Endodermal cell (in vitro differentiated cells): ENCODE data around the gene ADAMTS17. TPM values are rescaled to one million over a fixed set of nuclear protein-coding genes. Genes with fewer than 3 reads are reported as not detected.

Source experiments
- DNase-seq: peaks from one replicate; pipeline ENCODE4 v3.0.0-alpha.2; 2017
- H3K27ac ChIP-seq: 2 replicates; pipeline ENCODE4 v1.5.1; 2013; ENCODE audit warnings: mild to moderate bottlenecking, low read depth, low read length, moderate library complexity
- H3K27me3 ChIP-seq: 2 replicates; pipeline ENCODE4 v1.6.1; 2013; ENCODE audit warnings: mild to moderate bottlenecking, low read length, moderate library complexity; ENCODE audit not compliant: insufficient read depth, control insufficient read depth, poor library complexity, severe bottlenecking
- H3K36me3 ChIP-seq: 2 replicates; pipeline ENCODE4 v1.7.0; 2013; ENCODE audit warnings: mild to moderate bottlenecking, low read length, moderate library complexity; ENCODE audit not compliant: control insufficient read depth, insufficient read depth
- H3K4me1 ChIP-seq: one replicate; pipeline ENCODE4 v1.7.0; 2013; ENCODE audit warnings: low read length; ENCODE audit not compliant: control insufficient read depth, insufficient read depth
- H3K4me3 ChIP-seq: 2 replicates; pipeline ENCODE4 v1.5.1; 2013; ENCODE audit warnings: mild to moderate bottlenecking, low read length, moderate library complexity
- H3K9ac ChIP-seq: 2 replicates; pipeline ENCODE4 v1.6.1; 2013; ENCODE audit warnings: mild to moderate bottlenecking, low read length, moderate library complexity; ENCODE audit not compliant: poor library complexity, severe bottlenecking; ENCODE audit errors: extremely low read depth
- H3K9me3 ChIP-seq: 2 replicates; pipeline ENCODE4 v1.6.1; 2013; ENCODE audit warnings: mild to moderate bottlenecking, low read length, moderate library complexity; ENCODE audit not compliant: control insufficient read depth
- H3K27ac Mint-ChIP-seq: 2 replicates; pipeline ENCODE4 v1.8.0; 2020; ENCODE audit warnings: mixed read lengths
- H3K27me3 Mint-ChIP-seq: 2 replicates; pipeline ENCODE4 v1.8.0; 2021; ENCODE audit warnings: mild to moderate bottlenecking, mixed read lengths; ENCODE audit not compliant: insufficient read depth
- H3K36me3 Mint-ChIP-seq: 2 replicates; pipeline ENCODE4 v1.8.0; 2020; ENCODE audit warnings: low read depth, mixed read lengths
- H3K4me1 Mint-ChIP-seq: 2 replicates; pipeline ENCODE4 v1.8.0; 2020; ENCODE audit warnings: mixed read lengths
- H3K4me3 Mint-ChIP-seq: 2 replicates; pipeline ENCODE4 v1.8.0; 2020; ENCODE audit warnings: mild to moderate bottlenecking, moderate library complexity, mixed read lengths
- H3K9me3 Mint-ChIP-seq: 2 replicates; pipeline ENCODE4 v1.8.0; 2020; ENCODE audit warnings: mild to moderate bottlenecking, mixed read lengths
- WGBS, 2 experiments: methylation state at CpG; one replicate each; pipeline versions ENCODE4 v1.1.5 to v1.1.7; 2013; ENCODE audit warnings: missing lambda C conversion rate in 2 of 2, mixed read lengths in 1 of 2; ENCODE audit not compliant: insufficient coverage in 1 of 2, insufficient read length in 1 of 2; 5-methylcytosine and 5-hydroxymethylcytosine counted together
- total RNA-seq, 2 donors: library from RNA; stranded (reverse); fragmentation: NEBNext Ultra II Directional in 1 of 2; extraction: Animal tissue kit (Norgen Biotek cat#: 25700) in 1 of 2; gene quantifications; 2 replicates in 1 of 2; 3 replicates in 1 of 2; pipeline ENCODE4 v1.2.1, GENCODE V29; 2021
- TF ChIP-seq, protein P1 (sequence below): fragments of 200-600 bp; sonication (generic); conservative IDR thresholded peaks from 2 replicates; pipeline ENCODE4 v1.5.0; 2021; ENCODE audit warnings: antibody characterized with exemption, mild to moderate bottlenecking

The ADAMTS17 gene
- total RNA-seq, 2 donors from 2014 or later, result 0.82 to 2.3 TPM

DNA sequence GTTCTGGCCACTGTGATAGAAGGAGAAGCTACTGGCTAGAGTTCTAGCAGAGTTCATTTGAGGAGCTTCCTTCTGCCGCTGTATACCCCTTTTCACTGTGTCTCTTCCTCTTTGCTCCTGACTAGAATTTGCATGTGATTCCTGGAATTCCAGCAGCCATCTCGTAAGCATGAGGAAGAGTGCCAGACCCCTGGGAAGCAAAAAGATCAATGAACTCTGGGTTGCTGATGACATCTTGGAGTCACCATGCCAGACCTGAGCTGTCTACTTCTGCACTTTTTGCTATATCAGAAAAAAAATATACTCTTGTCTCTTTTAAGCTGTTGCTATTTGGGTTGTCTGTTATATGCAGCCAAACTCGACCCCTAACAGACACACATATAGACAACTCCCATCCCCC lies 3.7 kb upstream of the ADAMTS17 start:
- Mint-ChIP-seq H3K27ac (no peak overlapping the region), H3K4me1 (peaks cover 1% of the 10 kb centered on the region), H3K27me3 (peaks cover 74% of the 10 kb centered on the region), H3K4me3 (no peak overlapping the region), H3K9me3 (no peaks in the 10 kb centered on the region), H3K36me3 (no peaks in the 10 kb centered on the region)
- Histone ChIP-seq H3K4me1 (peaks cover 3% of the 10 kb centered on the region), H3K9me3 (no peaks in the 10 kb centered on the region), H3K9ac (no peak overlapping the region), H3K36me3 (no peaks in the 10 kb centered on the region), H3K27ac (no peak overlapping the region), H3K4me3 (no peak overlapping the region), H3K27me3 (peaks cover 51% of the 10 kb centered on the region)
- TF ChIP-seq, protein P1, sequence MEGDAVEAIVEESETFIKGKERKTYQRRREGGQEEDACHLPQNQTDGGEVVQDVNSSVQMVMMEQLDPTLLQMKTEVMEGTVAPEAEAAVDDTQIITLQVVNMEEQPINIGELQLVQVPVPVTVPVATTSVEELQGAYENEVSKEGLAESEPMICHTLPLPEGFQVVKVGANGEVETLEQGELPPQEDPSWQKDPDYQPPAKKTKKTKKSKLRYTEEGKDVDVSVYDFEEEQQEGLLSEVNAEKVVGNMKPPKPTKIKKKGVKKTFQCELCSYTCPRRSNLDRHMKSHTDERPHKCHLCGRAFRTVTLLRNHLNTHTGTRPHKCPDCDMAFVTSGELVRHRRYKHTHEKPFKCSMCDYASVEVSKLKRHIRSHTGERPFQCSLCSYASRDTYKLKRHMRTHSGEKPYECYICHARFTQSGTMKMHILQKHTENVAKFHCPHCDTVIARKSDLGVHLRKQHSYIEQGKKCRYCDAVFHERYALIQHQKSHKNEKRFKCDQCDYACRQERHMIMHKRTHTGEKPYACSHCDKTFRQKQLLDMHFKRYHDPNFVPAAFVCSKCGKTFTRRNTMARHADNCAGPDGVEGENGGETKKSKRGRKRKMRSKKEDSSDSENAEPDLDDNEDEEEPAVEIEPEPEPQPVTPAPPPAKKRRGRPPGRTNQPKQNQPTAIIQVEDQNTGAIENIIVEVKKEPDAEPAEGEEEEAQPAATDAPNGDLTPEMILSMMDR, result no peak
- WGBS, 2 experiments, result 58 to 76% methylated on average over 1 to 3 of the region's 3 CpGs
- DNase-seq, result no peak

DNA sequence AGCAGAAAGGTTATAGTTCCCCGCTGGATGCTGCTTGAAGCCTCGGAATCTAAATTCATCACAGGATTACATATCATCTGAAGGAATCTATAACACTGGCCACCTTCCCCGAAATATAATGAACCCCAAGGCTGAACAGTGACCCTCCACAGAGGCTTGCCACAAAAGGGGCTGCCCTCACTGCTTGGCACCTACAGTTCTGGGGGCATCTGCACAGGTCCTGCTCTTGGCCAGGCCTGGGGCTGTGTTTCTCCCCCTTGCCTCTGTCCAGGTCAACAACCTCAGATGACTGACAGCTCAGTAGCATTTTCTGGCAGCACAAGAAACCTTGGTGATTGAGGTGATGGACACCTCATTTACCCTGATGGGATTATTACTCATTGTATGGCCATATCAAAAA lies 1.5 kb upstream of the ADAMTS17 start:
- Mint-ChIP-seq H3K9me3 (no peaks in the 10 kb centered on the region), H3K4me3 (no peak overlapping the region), H3K4me1 (peaks cover 13% of the 10 kb centered on the region), H3K27ac (no peak overlapping the region), H3K36me3 (no peaks in the 10 kb centered on the region), H3K27me3 (peaks cover 81% of the 10 kb centered on the region)
- TF ChIP-seq, protein P1, result no peak
- H3K36me3 ChIP-seq, result no peaks in the 10 kb centered on the region
- no peaks in the 10 kb centered on the region for H3K9me3 ChIP-seq
- peaks cover 60% of the 10 kb centered on the region for H3K27me3 ChIP-seq
- H3K4me3 ChIP-seq, result no peak overlapping the region
- no peak for DNase-seq
- 90 to 93% methylated on average over 2 to 3 of the region's 3 CpGs for WGBS, 2 experiments
- H3K9ac ChIP-seq, result no peak overlapping the region
- peaks cover 5% of the 10 kb centered on the region for H3K4me1 ChIP-seq
- no peak overlapping the region for H3K27ac ChIP-seq

DNA sequence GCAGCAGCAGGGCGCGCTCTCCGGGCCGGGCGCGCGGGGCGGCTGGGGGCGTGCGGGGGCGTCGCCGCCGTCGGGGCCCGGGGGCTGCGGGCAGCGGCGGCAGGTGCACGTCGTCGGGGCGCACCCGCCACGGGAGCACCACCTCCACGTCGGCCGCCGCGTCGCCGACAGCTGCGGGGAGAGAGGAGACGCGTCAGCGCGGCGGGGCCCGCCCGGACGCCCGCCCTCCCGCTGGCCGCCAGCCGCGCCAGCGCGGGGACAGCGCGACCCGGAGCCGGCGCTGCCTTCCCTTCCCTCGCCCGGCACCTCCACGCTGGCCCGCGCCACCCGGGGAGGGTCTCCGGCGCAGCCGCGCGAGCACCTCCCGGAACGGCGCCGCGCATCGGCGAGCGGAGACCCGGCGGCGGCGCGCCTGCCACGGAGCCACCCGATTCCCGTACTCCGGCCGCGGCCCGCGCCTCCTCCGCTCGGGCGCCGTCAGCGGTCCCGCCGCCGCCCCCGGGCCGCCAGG lies 481 bp downstream of the ADAMTS17 start:
- peak; percentile 54 for DNase-seq
- Histone ChIP-seq H3K27me3 (peaks cover 64% of the 10 kb centered on the region), H3K36me3 (no peaks in the 10 kb centered on the region), H3K9ac (no peak overlapping the region), H3K4me1 (peaks cover 5% of the 10 kb centered on the region), H3K27ac (no peak overlapping the region), H3K9me3 (no peaks in the 10 kb centered on the region), H3K4me3 (peak overlapping the region; percentile 69)
- Mint-ChIP-seq H3K9me3 (no peaks in the 10 kb centered on the region), H3K4me1 (peaks cover 13% of the 10 kb centered on the region), H3K27ac (no peak overlapping the region), H3K27me3 (peaks cover 75% of the 10 kb centered on the region), H3K4me3 (peak overlapping the region; percentile 45), H3K36me3 (no peaks in the 10 kb centered on the region)
- 0% methylated on average over 5 to 95 of the region's 95 CpGs for WGBS, 2 experiments
- TF ChIP-seq, protein P1, result no peak
